NCI-H524 treated with DMSO at 0.1 percent for 48 hours (cell line): Measurements from ENCODE around the gene ADARB2.
"Not testable (repeated sequence)": the region's sequence is repeated elsewhere in the genome, so short reads cannot be mapped to it uniquely, and the experiment has no call there.

Source experiments
- DNase-seq: peaks from one replicate; lab custom pipeline; 2025; lab: John Stamatoyannopoulos, UW

The ADARB2 gene

GRCh38 chr10:1406967-1407945 is 330.1 kb downstream of the ADARB2 start:
- DNase-seq = no peak

- DNase-seq = no peak
Observed at GRCh38 chr10:1406132-1406966, 331.0 kb downstream of the ADARB2 start.

DNA sequence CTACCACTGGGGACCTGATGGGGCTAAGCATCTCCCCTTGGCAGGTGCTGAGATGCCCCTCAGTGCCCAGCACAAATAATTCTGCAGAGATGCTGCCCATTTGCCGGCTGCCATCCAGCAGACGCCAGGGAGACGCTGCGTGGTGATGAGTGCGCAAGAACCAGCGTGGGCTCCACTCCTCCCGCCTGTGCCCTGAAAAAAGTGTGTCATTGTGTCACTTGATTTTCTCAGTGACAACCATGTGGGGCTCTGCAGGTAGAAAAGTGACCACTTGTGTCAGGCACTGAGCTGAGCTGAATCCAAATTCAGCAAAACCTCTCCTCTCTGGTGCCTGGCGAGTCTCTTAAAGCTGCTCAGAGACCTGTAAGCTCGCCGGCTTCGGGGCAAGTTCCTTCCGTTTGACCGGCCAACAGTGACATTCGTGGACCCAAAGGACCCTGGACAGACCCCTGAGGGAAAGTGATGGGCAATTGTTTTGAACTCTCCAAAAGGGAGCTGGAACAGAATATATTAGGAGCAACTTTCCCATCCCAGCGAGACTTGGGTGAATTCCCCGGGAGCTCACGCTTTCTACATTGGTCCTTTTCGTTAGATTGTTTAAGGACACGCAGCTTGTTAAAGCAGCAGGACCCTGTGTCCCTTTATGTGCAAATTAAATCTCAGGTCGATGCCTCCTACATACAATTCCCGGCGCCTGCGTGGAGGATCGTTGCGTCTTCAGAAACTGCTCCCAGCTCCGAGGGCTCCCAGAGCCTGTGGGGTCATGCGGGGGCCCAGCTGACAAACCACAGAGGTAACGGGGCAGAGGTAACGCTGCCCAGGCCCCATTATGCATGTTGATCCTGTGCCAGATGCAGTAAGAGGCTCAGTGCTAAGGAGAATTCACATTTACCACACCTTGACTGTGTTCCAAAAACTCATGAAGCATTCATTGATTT is 332.7 kb downstream of the ADARB2 start:
- DNase-seq = no peak

DNA sequence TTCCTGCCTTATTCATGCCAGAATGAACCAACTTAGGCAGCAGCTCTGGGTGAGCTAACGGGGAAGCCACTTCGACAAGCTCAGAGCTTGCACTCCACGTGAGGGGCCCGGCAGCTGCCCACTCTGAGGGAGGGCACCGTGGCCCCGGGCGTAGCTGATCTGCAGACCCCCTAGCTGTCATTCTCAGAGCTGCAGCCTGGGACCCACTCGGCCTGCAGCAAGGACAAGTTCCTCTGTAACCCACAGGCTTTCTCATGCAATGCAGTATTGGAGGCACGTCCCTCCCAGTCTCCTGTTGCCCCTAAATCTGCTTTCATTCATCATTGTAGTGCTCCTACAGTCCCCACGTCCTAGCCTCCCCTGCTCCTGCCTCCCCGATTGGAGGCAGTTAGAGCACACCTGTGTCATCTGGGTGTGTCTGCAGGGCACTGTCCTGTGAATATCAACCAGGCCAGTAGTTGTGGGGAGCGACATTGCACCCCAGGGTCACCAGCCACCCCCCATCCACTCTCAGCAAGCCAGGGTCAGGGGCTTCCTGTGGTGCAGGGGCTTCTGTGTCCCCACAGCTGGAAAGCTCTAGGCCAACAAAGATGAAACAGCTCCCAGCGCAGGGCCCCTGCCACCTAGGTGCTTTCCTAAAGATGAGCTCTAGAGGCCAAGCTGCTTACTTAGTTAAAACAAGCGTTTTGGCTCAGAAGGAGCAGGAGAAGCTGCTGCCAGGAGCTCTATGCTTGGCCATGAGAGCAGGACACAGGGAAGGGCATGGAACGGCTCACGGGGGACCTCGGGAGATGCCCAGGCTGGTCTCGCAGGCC is 333.6 kb downstream of the ADARB2 start:
- DNase-seq = no peak

GRCh38 chr10:1402816-1403507 is 334.4 kb downstream of the ADARB2 start:
- no peak for DNase-seq

- no peak for DNase-seq
Observed at GRCh38 chr10:1402016-1402770, 335.1 kb downstream of the ADARB2 start.

DNA sequence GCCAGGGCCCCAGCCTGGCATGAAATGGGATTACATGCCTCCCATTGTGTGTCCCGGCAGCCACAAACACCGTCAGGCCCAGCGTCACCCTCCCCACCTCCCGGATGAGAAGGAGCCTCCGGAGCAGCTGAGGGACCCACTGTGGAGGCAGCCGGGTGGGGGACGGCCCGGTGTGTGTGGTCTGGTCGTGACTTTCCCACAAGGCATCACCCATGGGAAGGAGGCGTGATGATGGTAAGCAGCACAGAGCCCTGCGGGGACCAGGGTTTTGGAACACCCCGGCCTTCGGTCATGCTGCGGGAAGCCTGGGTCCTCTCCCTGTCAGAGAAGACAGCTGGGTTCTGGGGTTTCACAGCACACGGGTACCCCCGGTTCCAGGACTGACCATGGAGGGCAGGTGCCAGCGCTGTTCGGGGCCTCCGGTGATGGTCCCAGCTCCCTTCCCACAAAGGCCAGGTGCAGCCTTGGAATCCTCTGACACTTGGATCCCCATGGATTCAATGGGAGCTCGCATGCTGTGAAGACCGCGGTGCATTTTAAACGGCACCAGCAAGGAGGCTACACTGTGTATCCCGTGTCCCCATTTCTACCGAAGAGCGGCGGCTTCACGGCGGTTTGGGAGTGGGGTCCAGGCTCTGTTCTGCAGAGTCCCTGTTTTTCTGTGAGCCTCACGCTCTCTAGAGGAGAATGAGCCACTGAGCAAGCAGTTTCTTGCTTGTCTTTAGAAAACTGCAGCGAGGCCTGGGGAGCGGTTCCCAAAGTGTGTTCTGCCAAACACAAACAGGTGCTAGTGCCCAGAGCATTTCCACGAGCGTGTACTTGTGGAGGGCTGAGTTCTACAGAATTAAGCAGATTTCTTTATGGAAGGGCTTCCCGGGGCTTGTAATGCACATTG is 336.0 kb downstream of the ADARB2 start:
- no peak for DNase-seq

- no peak for DNase-seq
Observed at GRCh38 chr10:1400101-1401070, 336.9 kb downstream of the ADARB2 start.

GRCh38 chr10:1399431-1400100 is 337.8 kb downstream of the ADARB2 start:
- no peak for DNase-seq

GRCh38 chr10:1398626-1399410 is 338.5 kb downstream of the ADARB2 start:
- DNase-seq = no peak

GRCh38 chr10:1398116-1398515 is 339.2 kb downstream of the ADARB2 start:
- DNase-seq = not testable (repeated sequence)

DNA sequence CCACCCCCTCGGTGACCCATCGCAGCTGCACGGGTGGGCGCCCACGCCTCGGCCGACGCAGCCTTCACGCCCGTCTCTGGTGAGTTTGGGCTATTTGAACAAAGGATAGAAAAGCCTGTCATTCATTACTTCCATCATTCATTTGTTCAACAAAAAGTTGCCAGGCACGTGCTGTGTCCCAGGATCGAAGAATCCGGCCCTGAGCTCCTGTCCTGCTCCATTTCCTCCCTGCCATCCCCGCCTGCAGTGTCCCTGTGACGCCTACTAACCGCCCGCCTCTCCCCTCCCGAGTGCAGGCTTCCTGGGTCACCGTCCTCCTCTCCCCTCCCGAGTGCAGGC is 341.1 kb downstream of the ADARB2 start:
- no peak for DNase-seq

- no peak for DNase-seq
Observed at GRCh38 chr10:1395481-1396296, 341.6 kb downstream of the ADARB2 start.

- DNase-seq = no peak
Observed at GRCh38 chr10:1395025-1395480, 342.3 kb downstream of the ADARB2 start.
